Activated naive CD4-positive, alpha-beta T cell treated with anti-CD3 and anti-CD28 coated beads, Interleukin-2, amount 10 ng/mL, durations not matched to agents 7 days and 5 days (primary cell): ENCODE measurements around the gene TRIO.

Experiments
- CTCF ChIA-PET: fragments of 350-600 bp; sonication (Branson Sonifier 250); formaldehyde crosslinking; loops from one replicate; lab custom pipeline; 2021; ENCODE audit warnings: antibody characterized with exemption; lab: Charles Lee
- DNase-seq: peaks from one replicate; pipeline ENCODE4 v3.0.0-alpha.2; 2020
- H3K27ac Mint-ChIP-seq: one replicate; pipeline ENCODE4 v1.8.0; 2021; ENCODE audit warnings: mild to moderate bottlenecking, moderate library complexity, mixed read lengths
- H3K27me3 Mint-ChIP-seq: one replicate; pipeline ENCODE4 v1.8.0; 2021; ENCODE audit warnings: mild to moderate bottlenecking, mixed read lengths
- H3K36me3 Mint-ChIP-seq: one replicate; pipeline ENCODE4 v1.8.0; 2021; ENCODE audit warnings: mixed read lengths
- H3K4me1 Mint-ChIP-seq: one replicate; pipeline ENCODE4 v1.8.0; 2021; ENCODE audit warnings: mixed read lengths
- H3K4me3 Mint-ChIP-seq: one replicate; pipeline ENCODE4 v1.8.0; 2021; ENCODE audit warnings: mild to moderate bottlenecking, moderate library complexity, mixed read lengths
- H3K9me3 Mint-ChIP-seq: one replicate; pipeline ENCODE4 v1.8.0; 2021; ENCODE audit warnings: mixed read lengths

Gene TRIO

DNA sequence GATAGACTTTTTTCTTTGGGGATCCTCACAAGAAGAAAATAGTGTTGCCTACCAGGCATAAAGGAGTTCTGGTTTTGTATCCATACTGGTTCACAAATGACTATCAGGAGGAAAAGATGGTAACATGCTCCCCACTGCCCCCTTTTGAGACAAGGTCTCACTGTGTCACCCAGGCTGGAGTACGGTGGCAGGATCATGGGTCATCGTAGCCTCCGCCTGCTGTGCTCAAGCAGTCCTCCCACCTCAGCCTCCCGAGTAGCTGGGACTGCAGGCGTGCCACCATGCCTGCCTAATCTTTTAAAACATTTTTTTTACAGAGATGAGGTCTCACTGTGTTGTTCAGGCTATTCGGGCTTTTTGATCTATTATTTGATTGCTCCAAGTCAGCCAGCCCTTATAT lies 99.3 kb downstream of the TRIO start:
- peaks cover 19% of the 10 kb centered on the region for H3K27me3 Mint-ChIP-seq
- DNase-seq = no peak
- H3K4me3 Mint-ChIP-seq = no peak overlapping the region
- H3K4me1 Mint-ChIP-seq = no peaks in the 10 kb centered on the region
- CTCF ChIA-PET = no interaction called here
- no peaks in the 10 kb centered on the region for H3K9me3 Mint-ChIP-seq
- no peaks in the 10 kb centered on the region for H3K36me3 Mint-ChIP-seq
- H3K27ac Mint-ChIP-seq = no peak overlapping the region

DNA sequence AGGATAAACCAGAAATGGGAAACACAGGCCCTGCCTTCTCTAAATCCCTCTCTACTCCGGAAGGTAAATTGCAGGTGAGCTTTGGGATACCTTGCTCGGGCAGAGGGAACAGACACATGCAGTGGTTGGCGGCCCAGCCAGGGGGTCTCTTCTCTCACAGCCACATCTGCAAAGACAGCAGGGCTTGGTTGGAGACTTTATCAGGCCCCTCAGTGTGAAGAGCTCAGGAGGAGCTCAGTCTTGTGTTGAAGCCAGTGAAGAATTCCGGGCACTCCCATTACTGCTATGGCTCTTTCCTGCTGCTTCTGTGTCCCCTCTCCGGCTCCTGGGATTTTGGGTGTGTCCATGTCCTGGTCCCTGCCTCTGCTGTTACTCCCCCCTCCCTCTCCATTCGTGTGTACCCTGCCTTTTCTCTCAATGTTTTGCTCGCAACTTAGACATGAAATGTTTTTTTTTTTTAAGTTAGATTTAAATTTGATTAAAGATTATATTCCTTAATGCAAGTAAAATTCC lies 99.8 kb downstream of the TRIO start:
- H3K36me3 Mint-ChIP-seq = no peaks in the 10 kb centered on the region
- no peaks in the 10 kb centered on the region for H3K4me1 Mint-ChIP-seq
- no peak for DNase-seq
- H3K4me3 Mint-ChIP-seq = no peak overlapping the region
- no peaks in the 10 kb centered on the region for H3K9me3 Mint-ChIP-seq
- peaks cover 19% of the 10 kb centered on the region for H3K27me3 Mint-ChIP-seq
- CTCF ChIA-PET = no interaction called here
- no peak overlapping the region for H3K27ac Mint-ChIP-seq

DNA sequence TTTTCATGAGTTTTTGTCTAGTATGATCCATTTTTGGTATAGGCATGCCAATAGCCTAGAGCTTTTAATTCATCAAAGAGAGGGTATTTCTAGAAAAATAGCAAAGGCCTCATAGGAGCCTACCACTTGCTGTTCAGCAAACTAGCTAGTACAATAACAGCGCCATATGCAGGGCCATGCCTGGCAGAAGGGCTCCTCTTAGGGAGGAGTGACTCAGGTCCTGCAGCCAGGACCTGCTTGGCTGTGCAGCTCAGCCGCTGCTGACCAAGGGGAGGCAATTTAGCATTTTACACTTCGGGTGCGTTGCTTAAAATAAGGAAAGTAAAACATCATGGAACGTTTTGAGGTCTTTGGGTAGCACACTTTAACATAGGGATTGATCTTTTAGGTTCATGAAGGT lies 100.6 kb downstream of the TRIO start:
- H3K4me3 Mint-ChIP-seq = no peak overlapping the region
- no peaks in the 10 kb centered on the region for H3K9me3 Mint-ChIP-seq
- H3K36me3 Mint-ChIP-seq = no peaks in the 10 kb centered on the region
- peaks cover 22% of the 10 kb centered on the region for H3K27me3 Mint-ChIP-seq
- no peaks in the 10 kb centered on the region for H3K4me1 Mint-ChIP-seq
- CTCF ChIA-PET = no interaction called here
- no peak overlapping the region for H3K27ac Mint-ChIP-seq
- no peak for DNase-seq

DNA sequence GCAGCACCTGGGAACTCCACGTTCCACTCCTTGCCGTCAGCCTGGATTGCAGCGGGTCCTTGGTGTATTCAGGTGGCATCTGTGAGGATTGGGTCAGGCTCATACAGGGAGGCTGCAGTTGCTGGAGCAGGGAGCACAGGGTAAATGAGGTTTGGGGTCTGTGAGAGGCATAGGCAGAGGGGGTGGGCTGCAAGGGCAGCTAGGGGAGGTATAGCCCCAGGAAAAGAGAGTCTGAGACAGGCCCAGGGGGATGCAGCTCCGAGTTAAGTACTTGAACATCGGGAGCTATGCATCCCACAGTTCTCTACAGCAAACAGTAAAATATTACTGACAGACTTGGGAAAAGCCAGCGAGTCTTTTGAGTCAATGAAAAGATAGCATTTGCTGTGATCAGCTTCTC lies 101.6 kb downstream of the TRIO start:
- CTCF ChIA-PET = interaction anchor here (0.5 to 1.4 kb wide), 2 partner anchors 11 to 23 kb away, joined by 3 to 4 read pairs; no protein-coding TSS in a partner anchor
- Mint-ChIP-seq H3K4me3 (no peak overlapping the region), H3K27me3 (peaks cover 18% of the 10 kb centered on the region), H3K27ac (no peak overlapping the region), H3K9me3 (no peaks in the 10 kb centered on the region), H3K4me1 (no peaks in the 10 kb centered on the region), H3K36me3 (no peaks in the 10 kb centered on the region)
- no peak for DNase-seq

DNA sequence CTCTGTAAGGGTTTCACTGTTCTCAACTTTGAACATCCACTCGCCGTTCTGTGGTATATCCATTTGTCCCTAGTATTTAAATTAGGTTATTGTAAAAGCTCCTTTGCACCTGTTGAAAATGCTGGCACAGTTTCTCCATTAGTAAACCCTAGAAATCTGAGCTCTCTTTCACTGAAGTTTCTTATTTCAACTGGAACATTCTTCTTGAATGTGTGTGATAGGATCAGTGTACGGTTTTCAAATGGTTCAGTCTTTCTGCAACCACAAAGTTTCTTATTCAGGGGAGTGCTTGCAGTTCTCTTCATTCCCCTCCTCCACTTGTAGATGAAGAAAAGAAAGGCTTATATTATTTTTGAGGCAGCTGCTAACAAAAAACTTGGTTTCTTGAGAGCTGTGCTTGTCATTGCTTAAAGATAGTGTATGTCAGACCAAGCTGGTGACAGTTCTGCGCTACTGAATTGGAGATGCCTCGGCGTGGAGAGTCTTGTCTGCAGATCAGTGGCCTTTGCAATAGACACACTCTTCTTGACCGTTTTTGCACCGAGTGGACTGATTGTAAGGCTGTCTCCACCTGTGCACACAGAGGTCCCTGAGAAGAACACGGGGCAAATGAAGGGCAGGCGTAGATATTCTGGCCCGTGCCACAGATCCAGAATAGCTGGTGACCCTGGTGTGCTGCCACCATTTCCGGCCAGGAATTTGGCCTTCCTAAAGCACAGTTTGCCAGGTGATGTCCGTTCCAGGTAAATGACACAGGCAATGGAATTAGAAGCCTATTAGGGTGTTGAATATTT lies 102.2 kb downstream of the TRIO start:
- Mint-ChIP-seq H3K36me3 (no peaks in the 10 kb centered on the region), H3K27ac (no peak overlapping the region), H3K27me3 (peaks cover 18% of the 10 kb centered on the region), H3K9me3 (no peaks in the 10 kb centered on the region), H3K4me3 (no peak overlapping the region), H3K4me1 (no peaks in the 10 kb centered on the region)
- no peak for DNase-seq
- CTCF ChIA-PET = interaction anchor here (0.5 to 1.4 kb wide), 2 partner anchors 11 to 22 kb away, joined by 3 to 4 read pairs; no protein-coding TSS in a partner anchor

DNA sequence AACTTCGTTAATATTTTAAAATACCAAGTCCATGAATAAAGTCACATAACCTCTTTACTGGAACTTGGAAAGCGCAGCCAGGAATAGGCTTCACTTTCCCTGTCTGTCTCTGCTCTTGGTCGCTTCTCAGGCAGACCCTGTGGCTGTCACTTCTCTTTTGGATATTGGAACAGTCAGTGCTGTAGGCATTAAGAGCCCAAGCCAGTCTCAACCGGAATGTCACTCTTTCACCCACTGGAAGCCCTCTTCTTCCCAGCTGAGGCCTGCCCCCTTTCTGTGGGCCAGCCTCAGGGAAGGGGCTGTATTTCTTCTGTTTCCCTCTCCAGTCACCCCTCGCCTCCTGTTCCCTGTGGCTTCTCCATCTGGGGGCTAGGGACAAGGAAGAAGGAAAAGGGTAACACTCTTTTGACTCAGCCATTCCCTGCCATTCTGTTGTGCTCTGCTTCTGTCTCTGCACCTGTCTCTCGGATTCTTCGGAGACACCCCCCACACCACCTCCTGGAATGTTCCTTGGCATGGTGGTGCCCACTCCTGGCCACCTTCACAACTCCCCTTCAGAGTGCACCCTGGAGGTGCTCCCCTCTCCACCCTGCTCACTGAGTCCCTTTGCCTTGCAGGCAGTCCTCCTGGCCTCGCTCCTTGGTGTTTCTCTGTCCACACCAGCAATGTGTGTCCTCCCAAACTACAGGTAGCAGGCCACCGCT lies 103.4 kb downstream of the TRIO start:
- no peak overlapping the region for H3K27ac Mint-ChIP-seq
- no peaks in the 10 kb centered on the region for H3K36me3 Mint-ChIP-seq
- CTCF ChIA-PET = no interaction called here
- peaks cover 18% of the 10 kb centered on the region for H3K27me3 Mint-ChIP-seq
- DNase-seq = no peak
- no peaks in the 10 kb centered on the region for H3K9me3 Mint-ChIP-seq
- H3K4me3 Mint-ChIP-seq = no peak overlapping the region
- no peaks in the 10 kb centered on the region for H3K4me1 Mint-ChIP-seq

DNA sequence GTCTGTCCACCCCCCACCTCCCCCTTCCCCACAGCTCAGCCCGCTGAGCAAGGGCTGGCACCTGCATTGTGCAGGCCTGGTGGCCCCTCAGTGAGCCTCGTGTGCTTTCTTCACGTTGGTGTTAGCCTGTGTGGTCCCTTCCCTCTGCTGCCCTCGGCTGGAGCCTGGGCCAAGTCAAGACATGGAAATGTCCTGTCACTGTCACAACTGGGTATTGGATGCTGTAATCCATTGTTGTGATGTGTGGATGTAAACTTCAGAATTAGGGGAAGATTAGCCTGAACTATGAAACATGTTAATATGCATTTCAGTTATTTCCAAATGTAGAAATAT lies 103.9 kb downstream of the TRIO start:
- Mint-ChIP-seq H3K4me1 (no peaks in the 10 kb centered on the region), H3K27me3 (peaks cover 18% of the 10 kb centered on the region), H3K4me3 (no peak overlapping the region), H3K27ac (no peak overlapping the region), H3K36me3 (no peaks in the 10 kb centered on the region), H3K9me3 (no peaks in the 10 kb centered on the region)
- DNase-seq = no peak
- CTCF ChIA-PET = no interaction called here

DNA sequence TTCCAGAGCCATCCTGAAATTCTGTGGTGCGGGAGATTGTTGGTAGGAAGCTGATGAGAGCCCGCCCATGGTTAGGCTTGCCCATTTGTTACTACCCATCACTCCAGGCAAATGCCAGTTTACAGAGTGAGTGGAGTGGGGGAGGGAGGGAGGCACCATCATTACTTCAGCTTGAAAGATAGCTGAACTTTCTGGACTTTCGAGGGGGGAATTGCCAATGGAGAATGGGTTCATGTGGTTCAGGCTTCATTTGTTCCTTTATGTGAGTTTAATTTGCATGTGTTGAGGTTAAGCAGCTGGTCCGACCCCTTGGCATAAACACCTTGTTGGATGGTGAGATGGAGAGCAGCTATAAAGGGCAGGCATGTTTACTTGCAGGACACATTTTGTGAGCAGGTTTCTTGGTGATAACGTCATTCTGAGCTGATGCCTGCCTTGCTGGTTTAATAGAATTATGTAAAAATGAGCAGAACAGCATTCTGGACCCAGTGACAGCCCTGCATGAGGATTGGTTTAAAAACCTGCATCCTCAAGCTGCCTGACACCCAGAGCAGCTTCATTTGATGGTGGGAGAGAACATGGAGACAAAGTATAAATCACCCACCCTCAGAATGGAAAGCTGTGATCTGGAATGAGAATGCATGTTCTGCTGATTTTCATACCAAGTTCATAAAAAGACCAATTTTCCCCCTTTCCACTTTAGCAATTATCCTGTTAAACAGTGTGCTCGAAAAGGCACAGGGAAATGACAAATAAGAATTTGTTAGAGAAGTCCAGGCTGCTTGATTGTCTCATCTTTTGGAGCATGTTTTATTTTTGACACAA lies 106.3 kb downstream of the TRIO start:
- no peak overlapping the region for H3K4me3 Mint-ChIP-seq
- DNase-seq = no peak
- H3K27ac Mint-ChIP-seq = no peak overlapping the region
- H3K36me3 Mint-ChIP-seq = no peaks in the 10 kb centered on the region
- no peaks in the 10 kb centered on the region for H3K4me1 Mint-ChIP-seq
- H3K9me3 Mint-ChIP-seq = no peaks in the 10 kb centered on the region
- peaks cover 18% of the 10 kb centered on the region for H3K27me3 Mint-ChIP-seq
- CTCF ChIA-PET = interaction anchor here (1.4 kb wide), 1 partner anchor 21 kb away, joined by 5 read pairs; no protein-coding TSS in a partner anchor

DNA sequence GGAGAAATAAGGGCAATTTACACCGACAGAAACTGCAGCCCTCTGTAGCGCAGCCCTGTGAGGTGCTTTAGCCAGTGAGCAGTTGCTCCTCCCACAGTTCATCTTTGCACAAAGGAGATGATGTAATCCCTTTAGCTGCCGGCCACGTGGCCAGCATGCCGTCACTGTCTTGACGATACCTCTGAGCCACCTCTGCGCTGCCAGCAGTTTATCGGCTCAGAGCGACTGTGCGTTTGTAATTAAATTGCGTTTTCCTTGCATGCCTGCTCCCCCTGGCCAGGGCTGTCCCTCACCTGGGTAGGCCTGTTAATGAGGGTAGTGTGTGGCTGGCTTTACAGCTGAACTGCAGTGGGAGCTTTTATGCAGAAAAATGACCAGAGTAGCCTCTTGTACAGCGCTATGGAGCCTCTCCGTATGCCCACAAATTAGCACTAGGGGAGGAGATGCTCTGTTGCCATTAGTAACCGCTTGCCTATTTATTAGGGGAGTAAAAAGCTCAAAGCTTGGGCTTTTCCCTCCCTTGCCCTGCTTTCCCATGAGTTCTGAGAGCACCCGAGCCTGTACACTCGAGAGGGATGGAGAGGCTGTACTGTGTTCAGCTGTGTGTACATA lies 107.0 kb downstream of the TRIO start:
- CTCF ChIA-PET = interaction anchor here (1.4 kb wide), 1 partner anchor 20 kb away, joined by 5 read pairs; no protein-coding TSS in a partner anchor
- Mint-ChIP-seq H3K27me3 (peaks cover 18% of the 10 kb centered on the region), H3K36me3 (no peaks in the 10 kb centered on the region), H3K27ac (no peak overlapping the region), H3K4me1 (no peaks in the 10 kb centered on the region), H3K9me3 (no peaks in the 10 kb centered on the region), H3K4me3 (no peak overlapping the region)
- no peak for DNase-seq

DNA sequence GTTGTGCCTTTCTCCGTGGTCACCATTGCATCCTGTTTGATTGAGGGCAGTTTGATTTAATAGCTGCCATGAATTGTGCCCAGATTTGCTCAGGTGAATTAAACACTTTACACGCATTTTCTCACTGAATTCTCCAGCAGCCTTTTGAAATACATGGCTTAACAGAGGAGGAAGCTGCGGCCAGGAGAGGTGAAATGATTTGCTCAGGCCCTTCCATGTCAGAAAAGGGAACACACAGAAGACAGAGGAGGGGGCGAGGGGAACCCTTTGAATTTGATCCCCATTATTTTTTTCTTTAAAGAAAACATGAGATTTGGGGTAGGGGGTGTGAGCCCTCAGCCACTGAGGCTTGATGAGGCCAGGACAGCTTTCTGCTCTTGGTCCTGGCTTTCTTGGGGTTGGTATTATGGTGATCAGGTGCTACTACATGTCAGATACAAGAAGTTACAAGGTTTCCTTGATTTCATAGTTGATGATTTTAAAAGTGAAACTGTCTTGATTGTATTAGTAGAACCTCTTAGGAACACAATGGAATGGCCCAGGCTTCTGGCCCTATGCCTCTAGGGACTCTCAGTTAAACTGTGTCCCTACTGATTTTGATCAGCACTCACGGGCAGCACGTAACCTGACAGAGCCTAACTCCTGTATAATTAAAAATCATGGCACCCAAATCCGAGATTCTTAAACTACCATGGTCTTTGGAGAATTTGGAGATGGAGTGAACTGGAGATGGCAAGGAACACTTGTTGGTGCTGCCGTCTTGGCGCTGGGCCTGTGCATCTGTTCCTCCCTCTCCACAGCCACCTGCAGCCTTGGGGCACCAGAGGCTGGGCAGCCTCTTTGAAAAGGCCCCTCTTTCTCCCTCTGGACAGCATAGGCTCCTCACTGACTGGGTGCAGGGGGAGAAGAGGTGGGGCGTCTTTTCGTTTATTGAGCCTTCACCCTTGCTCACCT lies 107.9 kb downstream of the TRIO start:
- Mint-ChIP-seq H3K9me3 (peaks cover 1% of the 10 kb centered on the region), H3K4me3 (no peak overlapping the region), H3K36me3 (no peaks in the 10 kb centered on the region), H3K4me1 (no peaks in the 10 kb centered on the region), H3K27ac (no peak overlapping the region), H3K27me3 (peaks cover 15% of the 10 kb centered on the region)
- CTCF ChIA-PET = no interaction called here
- DNase-seq = no peak

DNA sequence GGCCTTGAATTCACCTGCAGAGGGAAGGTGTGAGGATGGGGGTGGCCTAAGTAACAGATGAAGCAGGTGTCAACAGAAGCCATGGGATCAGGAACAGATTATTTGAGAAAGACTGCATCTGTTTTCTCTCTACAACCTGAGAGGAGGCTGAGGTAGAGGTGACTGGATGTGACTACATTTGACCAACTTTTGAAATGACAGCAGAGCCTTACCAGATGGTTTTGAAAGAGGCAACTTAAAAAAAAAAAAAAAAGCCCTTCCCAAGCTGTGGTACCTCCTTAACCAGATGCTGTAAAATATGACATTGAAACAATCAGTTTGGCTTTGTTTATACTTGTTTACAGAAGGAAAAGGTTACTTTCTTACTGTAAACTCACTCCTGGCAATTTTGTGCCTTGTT lies 108.6 kb downstream of the TRIO start:
- Mint-ChIP-seq H3K27ac (no peak overlapping the region), H3K36me3 (no peaks in the 10 kb centered on the region), H3K27me3 (peaks cover 13% of the 10 kb centered on the region), H3K4me3 (no peak overlapping the region), H3K4me1 (no peaks in the 10 kb centered on the region), H3K9me3 (peaks cover 4% of the 10 kb centered on the region)
- CTCF ChIA-PET = no interaction called here
- no peak for DNase-seq

DNA sequence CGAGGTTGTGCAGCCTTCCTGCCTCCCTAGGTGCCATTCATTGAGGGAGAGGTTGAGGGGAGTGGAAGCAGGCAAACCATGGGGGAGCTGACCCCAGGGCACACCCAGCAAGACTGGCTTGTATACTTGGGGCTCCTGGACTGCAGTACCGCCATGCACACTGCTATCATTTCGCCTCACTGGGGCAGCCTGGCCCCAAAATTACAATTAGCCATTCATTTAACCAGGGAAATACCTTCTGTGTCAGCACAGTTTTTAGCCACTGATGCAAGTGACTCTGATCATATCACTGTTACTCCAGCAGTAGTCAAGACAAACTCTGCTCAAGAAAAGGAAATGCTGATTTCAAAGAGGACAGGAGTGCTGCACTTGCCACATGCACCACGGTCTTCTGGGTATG lies 109.7 kb downstream of the TRIO start:
- no peak for DNase-seq
- Mint-ChIP-seq H3K27ac (no peak overlapping the region), H3K27me3 (peaks cover 13% of the 10 kb centered on the region), H3K4me3 (no peak overlapping the region), H3K9me3 (peaks cover 4% of the 10 kb centered on the region), H3K36me3 (no peaks in the 10 kb centered on the region), H3K4me1 (no peaks in the 10 kb centered on the region)
- CTCF ChIA-PET = no interaction called here

DNA sequence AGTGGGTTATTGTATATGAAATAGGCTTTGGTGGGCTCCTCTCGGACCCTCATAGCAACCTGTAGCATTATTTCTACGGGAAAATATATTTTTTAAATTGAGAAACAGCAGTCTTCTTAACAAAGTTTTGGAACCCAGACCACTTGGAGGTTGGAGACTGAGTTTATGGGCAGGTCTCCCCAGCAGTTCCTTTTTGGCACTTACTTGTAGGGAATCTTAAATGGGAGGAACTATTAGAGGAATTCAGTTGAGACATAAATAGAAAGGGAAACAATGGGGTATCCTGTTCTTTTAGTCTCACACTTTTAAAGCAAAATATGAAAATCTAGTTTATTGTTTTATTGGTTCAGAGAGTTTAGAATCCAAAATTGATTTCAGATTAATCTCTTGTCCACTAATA lies 111.5 kb downstream of the TRIO start:
- Mint-ChIP-seq H3K27ac (no peak overlapping the region), H3K36me3 (no peaks in the 10 kb centered on the region), H3K27me3 (peaks cover 16% of the 10 kb centered on the region), H3K4me1 (no peaks in the 10 kb centered on the region), H3K9me3 (peaks cover 4% of the 10 kb centered on the region), H3K4me3 (no peak overlapping the region)
- no peak for DNase-seq
- CTCF ChIA-PET = no interaction called here
